WTC11 (cell line): ENCODE data around the gene FHOD3. TPM values are rescaled to one million over a fixed set of nuclear protein-coding genes. Genes with fewer than 3 reads are reported as not detected.

ENCODE experiments used
- ATAC-seq: fragments of 200-7000 bp; cut with Tn5 transposase; 2 replicates; pipeline ENCODE4 v1.10.0; 2021; ENCODE audit warnings: mild to moderate bottlenecking, moderate library complexity
- CTCF ChIA-PET: fragments of 300-600 bp; sonication (Branson Sonifier 250); formaldehyde crosslinking; loops from one replicate; lab custom pipeline; 2021; ENCODE audit warnings: antibody characterized with exemption; lab: Charles Lee
- POLR2A ChIA-PET: fragments of 350-600 bp; sonication (Branson Sonifier 250); formaldehyde crosslinking; loops from one replicate; lab custom pipeline; 2021; ENCODE audit warnings: antibody characterized with exemption; lab: Charles Lee
- DNase-seq: peaks from one replicate; pipeline ENCODE4 v3.0.0; 2021; ENCODE audit warnings: low spot score
- H3K27ac Mint-ChIP-seq: 2 replicates; pipeline ENCODE4 v1.8.0; 2021; ENCODE audit warnings: mixed read lengths
- H3K27me3 Mint-ChIP-seq: 2 replicates; pipeline ENCODE4 v1.8.0; 2021; ENCODE audit warnings: low read depth, mild to moderate bottlenecking, moderate library complexity, mixed read lengths
- H3K36me3 Mint-ChIP-seq: 2 replicates; pipeline ENCODE4 v1.8.0; 2021; ENCODE audit warnings: mixed read lengths
- H3K4me1 Mint-ChIP-seq: 2 replicates; pipeline ENCODE4 v1.8.0; 2022; ENCODE audit warnings: mixed read lengths
- H3K4me3 Mint-ChIP-seq: 2 replicates; pipeline ENCODE4 v1.8.0; 2021; ENCODE audit warnings: mild to moderate bottlenecking, moderate library complexity, mixed read lengths
- H3K9me3 Mint-ChIP-seq: 2 replicates; pipeline ENCODE4 v1.8.0; 2021; ENCODE audit warnings: mixed read lengths
- CREM ChIP-seq: sonication (generic); formaldehyde crosslinking; IDR thresholded peaks from 2 replicates; pipeline ENCODE4 v1.8.1; 2022; ENCODE audit warnings: mild to moderate bottlenecking, missing genetic modification reagents, moderate library complexity
- EMX1 ChIP-seq: fragments of 250-450 bp; sonication (Bioruptor Pico); IDR thresholded peaks from 2 replicates; pipeline ENCODE4 v1.8.0; 2021; ENCODE audit warnings: mild to moderate bottlenecking
- ERG ChIP-seq: fragments of 250-450 bp; sonication (Bioruptor Pico); IDR thresholded peaks from 2 replicates; pipeline ENCODE4 v1.8.0; 2021; ENCODE audit warnings: mild to moderate bottlenecking
- FOXK1 ChIP-seq: sonication (generic); formaldehyde crosslinking; IDR thresholded peaks from 2 replicates; pipeline ENCODE4 v1.8.0; 2022; ENCODE audit warnings: mild to moderate bottlenecking, moderate library complexity, missing genetic modification reagents
- GTF2I ChIP-seq: fragments of 250-450 bp; sonication (Bioruptor Pico); conservative IDR thresholded peaks from 2 replicates; pipeline ENCODE4 v1.4.0; 2021; ENCODE audit warnings: mild to moderate bottlenecking
- IRF1 ChIP-seq: sonication (generic); formaldehyde crosslinking; IDR thresholded peaks from 2 replicates; pipeline ENCODE4 v1.8.0; 2023; ENCODE audit warnings: missing genetic modification reagents
- JAZF1 ChIP-seq: fragments of 250-450 bp; sonication (Bioruptor Pico); IDR thresholded peaks from 2 replicates; pipeline ENCODE4 v1.9.0; 2021; ENCODE audit warnings: moderate library complexity, mild to moderate bottlenecking, inconsistent platforms
- JUN ChIP-seq: sonication (generic); formaldehyde crosslinking; IDR thresholded peaks from 2 replicates; pipeline ENCODE4 v1.8.0; 2023; ENCODE audit warnings: mild to moderate bottlenecking, missing genetic modification reagents
- KAT7 ChIP-seq: sonication (generic); formaldehyde crosslinking; IDR thresholded peaks from 2 replicates; pipeline ENCODE4 v1.8.1; 2023; ENCODE audit warnings: missing genetic modification reagents, mild to moderate bottlenecking, borderline replicate concordance
- MAX ChIP-seq: sonication (generic); formaldehyde crosslinking; IDR thresholded peaks from 2 replicates; pipeline ENCODE4 v1.8.0; 2022; ENCODE audit warnings: mild to moderate bottlenecking, missing genetic modification reagents
- MXD4 ChIP-seq: fragments of 250-450 bp; sonication (Bioruptor Pico); IDR thresholded peaks from 2 replicates; pipeline ENCODE4 v1.8.0; 2021; ENCODE audit warnings: mild to moderate bottlenecking, moderate library complexity, borderline replicate concordance
- NR2C2 ChIP-seq: sonication (generic); formaldehyde crosslinking; IDR thresholded peaks from 2 replicates; pipeline ENCODE4 v1.8.0; 2022; ENCODE audit warnings: mild to moderate bottlenecking, missing genetic modification reagents
- PREB ChIP-seq: sonication (generic); formaldehyde crosslinking; IDR thresholded peaks from 2 replicates; pipeline ENCODE4 v1.8.1; 2022; ENCODE audit warnings: mild to moderate bottlenecking, missing genetic modification reagents, moderate library complexity, borderline replicate concordance
- PRRX2 ChIP-seq: fragments of 250-450 bp; sonication (Bioruptor Pico); IDR thresholded peaks from 2 replicates; pipeline ENCODE4 v1.8.0; 2021; ENCODE audit warnings: mild to moderate bottlenecking
- RELA ChIP-seq: sonication (generic); formaldehyde crosslinking; IDR thresholded peaks from 2 replicates; pipeline ENCODE4 v1.8.1; 2022; ENCODE audit warnings: missing genetic modification reagents, mild to moderate bottlenecking, borderline replicate concordance
- RORB ChIP-seq: fragments of 250-450 bp; sonication (Bioruptor Pico); IDR thresholded peaks from 2 replicates; pipeline ENCODE4 v1.9.0; 2021; ENCODE audit warnings: mild to moderate bottlenecking
- TEAD1 ChIP-seq: sonication (generic); formaldehyde crosslinking; IDR thresholded peaks from 2 replicates; pipeline ENCODE4 v1.8.0; 2022; ENCODE audit warnings: mild to moderate bottlenecking, missing genetic modification reagents
- ZNF121 ChIP-seq: sonication (generic); formaldehyde crosslinking; IDR thresholded peaks from 2 replicates; pipeline ENCODE4 v1.8.0; 2023; ENCODE audit warnings: missing genetic modification reagents
- ZNF219 ChIP-seq: sonication (generic); formaldehyde crosslinking; IDR thresholded peaks from 2 replicates; pipeline ENCODE4 v1.8.0; 2023; ENCODE audit warnings: missing genetic modification reagents, mild to moderate bottlenecking, borderline replicate concordance
- ZNF232 ChIP-seq: sonication (generic); formaldehyde crosslinking; IDR thresholded peaks from 2 replicates; pipeline ENCODE4 v1.8.0; 2022; ENCODE audit warnings: mild to moderate bottlenecking, missing genetic modification reagents
- ZNF423 ChIP-seq: fragments of 250-450 bp; sonication (Bioruptor Pico); IDR thresholded peaks from 2 replicates; pipeline ENCODE4 v2.1.2; 2022; ENCODE audit warnings: mild to moderate bottlenecking, moderate library complexity
- total RNA-seq: library from RNA; stranded (reverse); gene quantifications from 3 replicates; pipeline ENCODE4 v1.2.3, GENCODE V29; 2021
- TF ChIP-seq, protein P1 (sequence below): fragments of 250-450 bp; sonication (Bioruptor Pico); conservative IDR thresholded peaks from 2 replicates; pipeline ENCODE4 v1.9.0; 2021; ENCODE audit warnings: mild to moderate bottlenecking
- TF ChIP-seq, protein P2 (sequence below): sonication (generic); formaldehyde crosslinking; IDR thresholded peaks from 2 replicates; pipeline ENCODE4 v1.8.1; 2022; ENCODE audit warnings: low read depth, missing genetic modification reagents, borderline replicate concordance
- TF ChIP-seq, protein P3 (sequence below): fragments of 250-450 bp; sonication (Bioruptor Pico); IDR thresholded peaks from 2 replicates; pipeline ENCODE4 v1.9.0; 2021; ENCODE audit warnings: moderate library complexity, mild to moderate bottlenecking, inconsistent platforms, borderline replicate concordance
- TF ChIP-seq, protein P4 (sequence below): sonication (generic); formaldehyde crosslinking; IDR thresholded peaks from 2 replicates; pipeline ENCODE4 v1.8.1; 2023; ENCODE audit warnings: mild to moderate bottlenecking, missing genetic modification reagents, borderline replicate concordance

Gene FHOD3
- total RNA-seq, 1 experiment from 2014 or later = 3.8 TPM

- no peak overlapping the region for H3K4me3 Mint-ChIP-seq
- CTCF ChIA-PET = no interaction called here
- ATAC-seq (no peak), DNase-seq (no peak)
- TF ChIP-seq ZNF121 (CRISPR knock-in tag) = no peak
- no peak for TF ChIP-seq MXD4 (CRISPR knock-in tag)
- TF ChIP-seq RELA (CRISPR knock-in tag) = no peak
- no peak for TF ChIP-seq JAZF1 (CRISPR knock-in tag)
- TF ChIP-seq GTF2I = no peak
- TF ChIP-seq, protein P1, sequence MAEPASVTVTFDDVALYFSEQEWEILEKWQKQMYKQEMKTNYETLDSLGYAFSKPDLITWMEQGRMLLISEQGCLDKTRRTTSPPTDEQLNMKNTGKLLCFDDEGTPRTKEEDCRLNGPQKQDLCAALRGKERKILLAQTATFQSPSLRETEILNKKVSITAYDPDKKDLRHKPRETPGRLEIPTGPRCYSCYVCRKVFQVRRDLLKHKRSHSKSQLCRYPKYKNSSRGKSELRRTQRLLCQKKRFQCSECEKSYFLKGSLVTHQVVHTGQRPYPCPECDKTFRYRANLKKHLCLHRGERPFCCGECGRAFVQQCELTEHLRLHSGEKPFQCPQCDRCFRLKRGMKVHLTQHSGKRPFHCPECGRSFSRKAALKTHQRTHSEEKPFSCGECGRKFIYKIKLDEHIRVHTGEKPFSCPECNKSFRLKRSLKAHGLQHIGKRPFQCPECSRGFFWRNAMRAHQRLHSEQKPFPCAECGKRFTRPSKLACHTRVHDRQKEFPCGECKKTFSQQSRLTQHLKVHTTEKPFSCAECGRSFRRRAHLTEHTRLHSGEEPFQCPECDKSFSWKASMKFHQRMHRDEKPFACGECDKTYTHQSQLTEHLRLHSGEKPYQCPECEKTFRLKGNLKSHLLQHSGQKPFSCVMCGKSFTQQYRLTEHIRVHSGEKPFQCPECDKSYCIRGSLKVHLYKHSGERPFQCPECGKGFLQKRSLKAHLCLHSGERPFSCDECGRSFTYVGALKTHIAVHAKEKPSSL = no peak
- no peak for TF ChIP-seq KAT7 (CRISPR knock-in tag)
- no peak for TF ChIP-seq CREM (CRISPR knock-in tag)
- no peak for TF ChIP-seq ZNF423 (CRISPR knock-in tag)
- no peak for TF ChIP-seq ZNF232 (CRISPR knock-in tag)
- TF ChIP-seq, protein P2, sequence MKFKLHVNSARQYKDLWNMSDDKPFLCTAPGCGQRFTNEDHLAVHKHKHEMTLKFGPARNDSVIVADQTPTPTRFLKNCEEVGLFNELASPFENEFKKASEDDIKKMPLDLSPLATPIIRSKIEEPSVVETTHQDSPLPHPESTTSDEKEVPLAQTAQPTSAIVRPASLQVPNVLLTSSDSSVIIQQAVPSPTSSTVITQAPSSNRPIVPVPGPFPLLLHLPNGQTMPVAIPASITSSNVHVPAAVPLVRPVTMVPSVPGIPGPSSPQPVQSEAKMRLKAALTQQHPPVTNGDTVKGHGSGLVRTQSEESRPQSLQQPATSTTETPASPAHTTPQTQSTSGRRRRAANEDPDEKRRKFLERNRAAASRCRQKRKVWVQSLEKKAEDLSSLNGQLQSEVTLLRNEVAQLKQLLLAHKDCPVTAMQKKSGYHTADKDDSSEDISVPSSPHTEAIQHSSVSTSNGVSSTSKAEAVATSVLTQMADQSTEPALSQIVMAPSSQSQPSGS (CRISPR knock-in tag) = no peak
- no peak for TF ChIP-seq NR2C2 (CRISPR knock-in tag)
- TF ChIP-seq MAX (CRISPR knock-in tag) = no peak
- TF ChIP-seq, protein P3, sequence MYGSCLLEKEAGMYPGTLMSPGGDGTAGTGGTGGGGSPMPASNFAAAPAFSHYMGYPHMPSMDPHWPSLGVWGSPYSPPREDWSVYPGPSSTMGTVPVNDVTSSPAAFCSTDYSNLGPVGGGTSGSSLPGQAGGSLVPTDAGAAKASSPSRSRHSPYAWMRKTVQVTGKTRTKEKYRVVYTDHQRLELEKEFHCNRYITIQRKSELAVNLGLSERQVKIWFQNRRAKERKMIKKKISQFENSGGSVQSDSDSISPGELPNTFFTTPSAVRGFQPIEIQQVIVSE = no peak
- TF ChIP-seq FOXK1 (CRISPR knock-in tag) = no peak
- POLR2A ChIA-PET = no interaction called here
- H3K27ac Mint-ChIP-seq = peak overlapping the region; percentile 15; the same call in 1 of the 2 replicates
- no peaks in the 10 kb centered on the region for H3K36me3 Mint-ChIP-seq
- H3K9me3 Mint-ChIP-seq = no peaks in the 10 kb centered on the region
- no peaks in the 10 kb centered on the region for H3K27me3 Mint-ChIP-seq
- peaks cover 53% of the 10 kb centered on the region for H3K4me1 Mint-ChIP-seq
These were observed 166.7 kb downstream of the FHOD3 start for GRCh38 chr18:36464126-36464651.

- H3K4me3 Mint-ChIP-seq = no peak overlapping the region
- ATAC-seq (no peak), DNase-seq (no peak)
- ChIA-PET CTCF (no interaction called here), POLR2A (interaction anchor here (1.3 kb wide), 1 partner anchor 9 kb away, joined by 3 read pairs; no protein-coding TSS in a partner anchor)
- no peaks in the 10 kb centered on the region for H3K36me3 Mint-ChIP-seq
- H3K27me3 Mint-ChIP-seq = no peaks in the 10 kb centered on the region
- H3K4me1 Mint-ChIP-seq = peaks cover 48% of the 10 kb centered on the region
- no peaks in the 10 kb centered on the region for H3K9me3 Mint-ChIP-seq
- H3K27ac Mint-ChIP-seq = no peak overlapping the region
- TF ChIP-seq CREM (CRISPR knock-in tag) = no peak
- no peak for TF ChIP-seq EMX1
- TF ChIP-seq RELA (CRISPR knock-in tag) = no peak
- no peak for TF ChIP-seq ZNF219 (CRISPR knock-in tag)
- TF ChIP-seq PRRX2 = no peak
- no peak for TF ChIP-seq JUN (CRISPR knock-in tag)
- TF ChIP-seq GTF2I = no peak
- no peak for TF ChIP-seq TEAD1 (CRISPR knock-in tag)
- TF ChIP-seq ERG = no peak
- TF ChIP-seq, protein P4, sequence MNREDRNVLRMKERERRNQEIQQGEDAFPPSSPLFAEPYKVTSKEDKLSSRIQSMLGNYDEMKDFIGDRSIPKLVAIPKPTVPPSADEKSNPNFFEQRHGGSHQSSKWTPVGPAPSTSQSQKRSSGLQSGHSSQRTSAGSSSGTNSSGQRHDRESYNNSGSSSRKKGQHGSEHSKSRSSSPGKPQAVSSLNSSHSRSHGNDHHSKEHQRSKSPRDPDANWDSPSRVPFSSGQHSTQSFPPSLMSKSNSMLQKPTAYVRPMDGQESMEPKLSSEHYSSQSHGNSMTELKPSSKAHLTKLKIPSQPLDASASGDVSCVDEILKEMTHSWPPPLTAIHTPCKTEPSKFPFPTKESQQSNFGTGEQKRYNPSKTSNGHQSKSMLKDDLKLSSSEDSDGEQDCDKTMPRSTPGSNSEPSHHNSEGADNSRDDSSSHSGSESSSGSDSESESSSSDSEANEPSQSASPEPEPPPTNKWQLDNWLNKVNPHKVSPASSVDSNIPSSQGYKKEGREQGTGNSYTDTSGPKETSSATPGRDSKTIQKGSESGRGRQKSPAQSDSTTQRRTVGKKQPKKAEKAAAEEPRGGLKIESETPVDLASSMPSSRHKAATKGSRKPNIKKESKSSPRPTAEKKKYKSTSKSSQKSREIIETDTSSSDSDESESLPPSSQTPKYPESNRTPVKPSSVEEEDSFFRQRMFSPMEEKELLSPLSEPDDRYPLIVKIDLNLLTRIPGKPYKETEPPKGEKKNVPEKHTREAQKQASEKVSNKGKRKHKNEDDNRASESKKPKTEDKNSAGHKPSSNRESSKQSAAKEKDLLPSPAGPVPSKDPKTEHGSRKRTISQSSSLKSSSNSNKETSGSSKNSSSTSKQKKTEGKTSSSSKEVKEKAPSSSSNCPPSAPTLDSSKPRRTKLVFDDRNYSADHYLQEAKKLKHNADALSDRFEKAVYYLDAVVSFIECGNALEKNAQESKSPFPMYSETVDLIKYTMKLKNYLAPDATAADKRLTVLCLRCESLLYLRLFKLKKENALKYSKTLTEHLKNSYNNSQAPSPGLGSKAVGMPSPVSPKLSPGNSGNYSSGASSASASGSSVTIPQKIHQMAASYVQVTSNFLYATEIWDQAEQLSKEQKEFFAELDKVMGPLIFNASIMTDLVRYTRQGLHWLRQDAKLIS (CRISPR knock-in tag) = no peak
- no peak for TF ChIP-seq KAT7 (CRISPR knock-in tag)
- no peak for TF ChIP-seq RORB
- no peak for TF ChIP-seq PREB
- TF ChIP-seq IRF1 = no peak
- no peak for TF ChIP-seq JAZF1 (CRISPR knock-in tag)
These were observed 167.8 kb downstream of the FHOD3 start for GRCh38 chr18:36465276-36465675.
